OCI-M2 (cell line): ENCODE measurements around the gene ATP9B.

ENCODE experiments used
- DNase-seq: peaks from one replicate; lab custom pipeline; 2025; ENCODE audit not compliant: unreplicated experiment; lab: John Stamatoyannopoulos, UW

Gene ATP9B

DNA sequence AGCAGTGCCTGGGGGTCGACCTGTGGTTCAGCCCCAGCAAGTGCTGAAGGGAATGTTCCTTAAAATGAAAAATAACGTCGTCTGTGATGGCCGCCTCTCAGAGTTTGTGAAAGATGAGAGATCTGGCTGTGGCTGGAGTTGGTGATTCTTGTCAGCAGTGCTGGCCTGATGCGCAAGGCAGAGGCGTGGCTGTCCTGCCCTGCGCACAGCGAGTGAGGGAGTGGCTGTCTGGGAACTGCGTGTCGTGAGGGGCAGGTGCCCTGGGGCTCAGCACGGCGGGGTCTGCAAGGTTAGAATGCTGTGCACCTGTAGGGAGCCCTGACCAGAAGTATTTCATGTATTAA lies 335.3 kb downstream of the ATP9B start:
- no peak for DNase-seq

DNA sequence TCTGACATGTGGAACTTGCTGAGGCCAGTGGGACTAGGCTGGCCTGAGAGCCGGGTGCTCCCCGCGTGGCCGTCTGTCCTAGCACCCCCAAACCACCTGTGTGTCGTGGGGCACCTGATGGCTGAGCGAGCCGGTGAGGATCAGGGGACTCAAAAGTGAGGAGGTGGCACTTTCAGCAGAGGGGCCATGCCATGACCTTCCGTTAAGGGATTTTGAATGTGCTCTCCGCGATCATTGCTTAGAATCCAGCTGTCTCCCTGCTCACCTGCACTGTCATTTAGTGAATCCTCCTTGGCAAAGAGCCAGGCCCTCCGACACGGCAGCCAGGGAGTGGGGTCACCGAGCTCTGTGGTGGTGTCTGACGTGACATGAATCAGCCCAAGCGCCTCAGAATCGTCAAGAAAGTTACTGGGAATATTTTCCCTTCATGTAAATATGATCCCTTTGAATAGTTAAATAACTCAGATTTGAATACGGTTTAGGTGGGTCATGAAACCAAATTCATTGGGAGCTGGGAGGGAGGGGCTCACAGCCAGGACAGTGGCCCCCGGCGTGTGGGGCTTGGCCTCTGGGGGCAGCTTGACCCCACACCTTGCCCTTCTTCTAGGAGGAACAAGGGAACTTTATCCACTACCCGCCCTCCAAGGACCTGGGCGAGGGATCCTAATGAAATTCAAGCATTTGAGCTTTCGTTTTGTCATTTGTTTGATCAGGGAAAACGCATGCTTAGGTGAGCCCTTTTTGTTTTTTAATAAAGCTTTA lies 336.0 kb downstream of the ATP9B start:
- DNase-seq, result no peak

DNA sequence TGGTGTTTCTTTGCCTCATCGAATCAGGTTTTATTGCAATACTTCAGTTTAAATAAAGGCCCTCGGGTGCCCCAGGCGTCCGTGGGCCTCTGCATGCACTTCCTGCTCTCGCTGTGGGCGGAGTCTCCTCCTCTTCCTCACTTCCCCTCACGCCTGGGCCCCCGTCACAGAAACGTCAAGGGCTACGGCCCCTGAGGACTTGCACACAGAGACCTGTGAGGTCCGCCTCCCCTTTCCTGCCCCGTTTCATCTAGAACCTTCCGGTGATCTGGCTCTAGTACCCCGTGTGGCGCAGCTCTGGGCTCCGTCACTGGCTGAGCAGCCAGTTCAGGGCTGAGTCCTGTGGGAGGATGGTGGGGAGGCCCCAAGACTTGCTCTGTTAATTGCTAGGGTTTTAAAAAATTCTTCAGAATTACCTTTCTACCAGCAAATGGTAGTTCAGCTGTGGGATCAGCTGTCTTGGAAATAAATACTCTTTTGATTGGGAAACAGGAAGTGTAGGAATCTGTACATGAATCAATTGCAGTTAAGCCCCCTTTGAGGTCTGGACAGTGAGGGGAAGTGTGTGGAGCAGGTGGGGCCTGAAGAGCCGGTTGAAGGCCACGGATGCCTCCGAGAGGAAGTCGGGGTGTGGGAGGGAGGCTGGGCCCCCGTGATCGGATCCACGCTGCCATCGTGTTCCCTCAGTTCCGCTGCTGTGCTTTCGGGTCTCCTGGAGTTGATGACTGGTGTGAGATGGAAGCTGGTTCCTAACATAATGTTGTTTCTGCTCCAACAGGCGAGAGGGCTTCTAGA lies 336.8 kb downstream of the ATP9B start:
- DNase-seq, result no peak

DNA sequence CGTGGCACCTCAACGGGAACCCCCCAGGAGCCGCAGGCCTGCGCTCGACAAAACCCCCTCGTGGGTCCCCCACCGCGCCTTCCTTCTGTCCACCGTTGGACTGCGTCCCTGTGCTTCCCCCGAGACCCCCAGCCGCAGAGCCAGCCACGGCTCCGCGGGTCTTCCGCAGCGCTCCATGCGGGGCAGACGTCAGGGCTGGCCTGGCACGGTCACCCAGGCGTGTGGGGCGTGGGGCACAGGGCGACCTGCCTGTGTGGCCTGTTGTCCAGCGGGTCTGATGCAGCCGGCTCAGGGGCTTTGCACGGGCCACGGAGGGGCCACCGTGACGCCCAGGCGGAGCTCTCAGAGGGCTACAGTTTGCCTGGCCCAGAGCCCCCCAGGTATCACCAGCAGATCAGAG lies 337.5 kb downstream of the ATP9B start:
- no peak for DNase-seq

DNA sequence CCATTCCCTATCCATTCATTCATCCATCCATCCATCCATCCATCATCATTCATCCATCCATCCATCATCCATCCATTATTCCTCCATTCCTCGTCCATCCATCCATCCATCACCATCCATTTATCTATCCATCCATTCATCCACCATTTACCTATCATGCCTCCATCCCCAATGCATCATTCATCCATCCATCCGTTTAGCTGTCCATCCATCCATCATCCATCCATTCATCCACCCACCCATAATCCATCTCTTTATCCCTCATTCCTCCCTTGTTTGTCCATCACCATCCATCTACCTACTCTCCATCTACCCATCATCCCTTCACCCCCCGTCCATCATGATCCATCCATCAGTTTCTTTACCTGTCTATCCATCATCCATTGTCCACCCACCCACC lies 340.1 kb downstream of the ATP9B start:
- DNase-seq, result no peak

DNA sequence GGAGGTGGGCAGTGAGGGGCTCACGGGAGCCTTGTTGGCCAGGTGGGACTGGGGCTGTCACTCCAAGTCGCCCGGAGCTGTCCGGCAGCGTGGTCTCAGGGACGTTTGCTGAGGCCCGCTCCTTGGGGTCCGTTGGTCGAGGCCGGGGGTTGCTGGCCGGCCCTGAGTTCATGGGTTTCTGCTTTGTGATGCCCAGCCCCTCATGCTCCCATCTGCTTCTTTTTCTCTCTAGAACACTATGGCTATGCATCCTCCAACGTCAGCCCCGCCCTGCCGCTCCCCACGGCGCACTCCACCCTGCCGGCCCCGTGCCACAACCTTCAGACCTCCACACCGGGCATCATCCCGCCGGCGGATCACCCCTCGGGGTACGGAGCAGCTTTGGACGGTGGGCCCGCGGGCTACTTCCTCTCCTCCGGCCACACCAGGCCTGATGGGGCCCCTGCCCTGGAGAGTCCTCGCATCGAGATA lies 341.0 kb downstream of the ATP9B start:
- no peak for DNase-seq

DNA sequence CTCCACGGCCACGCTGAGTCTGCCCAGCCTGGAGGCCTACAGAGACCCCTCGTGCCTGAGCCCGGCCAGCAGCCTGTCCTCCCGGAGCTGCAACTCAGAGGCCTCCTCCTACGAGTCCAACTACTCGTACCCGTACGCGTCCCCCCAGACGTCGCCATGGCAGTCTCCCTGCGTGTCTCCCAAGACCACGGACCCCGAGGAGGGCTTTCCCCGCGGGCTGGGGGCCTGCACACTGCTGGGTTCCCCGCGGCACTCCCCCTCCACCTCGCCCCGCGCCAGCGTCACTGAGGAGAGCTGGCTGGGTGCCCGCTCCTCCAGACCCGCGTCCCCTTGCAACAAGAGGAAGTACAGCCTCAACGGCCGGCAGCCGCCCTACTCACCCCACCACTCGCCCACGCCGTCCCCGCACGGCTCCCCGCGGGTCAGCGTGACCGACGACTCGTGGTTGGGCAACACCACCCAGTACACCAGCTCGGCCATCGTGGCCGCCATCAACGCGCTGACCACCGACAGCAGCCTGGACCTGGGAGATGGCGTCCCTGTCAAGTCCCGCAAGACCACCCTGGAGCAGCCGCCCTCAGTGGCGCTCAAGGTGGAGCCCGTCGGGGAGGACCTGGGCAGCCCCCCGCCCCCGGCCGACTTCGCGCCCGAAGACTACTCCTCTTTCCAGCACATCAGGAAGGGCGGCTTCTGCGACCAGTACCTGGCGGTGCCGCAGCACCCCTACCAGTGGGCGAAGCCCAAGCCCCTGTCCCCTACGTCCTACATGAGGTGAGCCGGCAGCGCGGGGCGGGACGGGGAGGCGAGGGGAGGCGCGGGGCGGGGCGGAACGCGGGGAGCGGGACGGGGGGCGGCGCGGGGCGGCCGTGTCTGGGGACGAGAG lies 341.8 kb downstream of the ATP9B start:
- no peak for DNase-seq

DNA sequence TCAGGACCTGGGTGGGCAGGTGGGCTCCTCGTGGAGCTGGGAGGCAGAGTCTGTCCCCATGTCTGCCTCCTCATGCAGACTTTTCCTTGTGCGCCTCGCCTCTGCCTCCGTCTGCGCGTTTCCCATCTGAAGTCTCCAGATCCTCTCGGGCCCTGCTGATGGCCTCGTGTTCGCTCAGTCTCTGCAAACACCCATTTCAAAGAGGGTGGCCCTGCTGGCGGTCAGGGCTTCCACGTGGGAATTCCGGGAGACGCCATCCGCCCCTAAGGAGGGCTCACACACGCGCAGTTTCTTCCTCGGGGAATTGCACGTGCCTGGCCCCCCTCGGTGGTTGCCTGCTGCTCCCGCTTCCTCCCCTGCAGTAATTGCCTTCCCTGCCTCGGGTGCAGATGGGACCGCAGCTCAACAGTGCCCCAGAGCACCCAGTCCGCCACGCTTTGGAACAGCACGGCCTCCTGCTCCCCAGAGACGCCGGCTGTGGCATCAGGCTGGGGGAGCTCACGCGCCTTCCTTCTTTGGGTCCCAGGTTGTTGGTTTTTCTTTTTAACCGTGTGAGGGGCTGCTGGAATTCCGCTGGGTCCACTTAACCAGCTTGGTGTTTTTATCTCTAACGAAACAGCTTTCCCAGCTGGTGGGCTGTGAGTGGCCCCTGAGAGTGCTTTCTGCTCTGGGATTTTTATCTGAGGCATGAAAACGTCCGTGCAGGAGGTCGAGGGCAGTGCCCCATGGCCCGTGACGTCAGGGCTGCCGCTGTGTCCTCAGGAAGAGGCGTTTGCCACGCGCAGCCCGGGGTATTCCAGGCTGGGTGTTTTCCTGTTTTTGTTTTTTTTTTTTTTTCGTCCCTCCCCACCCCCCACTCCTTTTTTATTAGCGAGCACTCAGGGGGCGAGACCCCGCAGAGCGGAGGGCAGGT lies 342.7 kb downstream of the ATP9B start:
- no peak for DNase-seq

DNA sequence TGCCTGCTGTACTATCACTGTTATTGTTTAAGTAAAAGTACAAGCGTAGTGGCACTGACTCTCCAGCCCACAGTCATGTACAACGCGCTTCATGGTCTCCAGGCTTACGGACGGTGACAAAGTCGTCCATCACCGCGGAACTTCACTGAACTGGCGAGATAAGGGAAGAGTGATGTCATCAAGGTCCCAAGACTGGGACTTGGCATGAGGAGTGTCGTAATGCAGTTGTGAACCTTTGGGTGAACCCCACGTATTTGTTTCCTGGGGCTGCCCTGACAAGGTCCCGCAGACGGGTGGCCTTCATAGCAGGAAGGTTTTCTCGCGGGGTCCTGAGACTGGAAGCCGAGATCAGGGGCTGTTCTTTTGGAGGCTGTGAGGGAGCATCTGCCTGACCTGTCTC lies 343.8 kb downstream of the ATP9B start:
- DNase-seq, result no peak

DNA sequence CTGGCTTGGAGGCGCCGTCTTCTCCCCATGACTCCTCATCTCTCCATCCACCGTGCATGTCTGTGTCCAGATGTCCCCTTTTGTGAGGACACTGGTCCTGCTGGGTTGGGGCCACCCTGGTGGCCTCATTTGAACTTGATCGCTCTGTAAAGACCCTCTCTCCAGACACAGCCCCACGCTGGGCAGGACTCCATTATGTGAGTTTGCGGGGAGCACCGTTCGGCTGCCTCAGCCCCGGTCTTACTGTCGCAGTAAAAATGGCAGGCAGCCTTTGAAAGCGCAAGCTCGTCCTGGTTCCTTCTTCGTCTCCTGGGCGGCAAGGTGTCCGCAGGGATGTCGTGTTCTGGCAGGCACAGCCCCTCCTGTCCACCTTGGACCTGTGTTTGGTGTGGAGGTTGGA lies 344.2 kb downstream of the ATP9B start:
- DNase-seq, result no peak

DNA sequence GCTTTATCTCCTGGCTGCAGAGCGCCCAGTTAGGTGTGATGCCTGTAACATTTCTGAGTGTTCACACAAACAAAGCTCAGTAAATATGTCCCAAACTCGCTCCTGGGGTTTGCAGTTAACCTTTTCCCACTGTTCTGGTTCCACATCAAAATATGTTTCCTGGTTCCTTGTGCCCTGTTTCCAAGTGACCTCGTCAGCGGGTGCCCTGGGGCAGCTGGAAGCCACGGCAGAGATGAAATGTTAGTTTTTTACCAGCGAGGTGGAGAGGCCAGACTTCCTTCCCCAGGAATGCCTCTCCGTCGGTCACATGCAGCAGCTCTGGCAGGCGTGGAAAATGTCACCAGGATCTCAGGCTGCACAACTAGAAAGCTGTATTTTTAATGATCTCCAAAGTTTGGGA lies 344.7 kb downstream of the ATP9B start:
- no peak for DNase-seq

DNA sequence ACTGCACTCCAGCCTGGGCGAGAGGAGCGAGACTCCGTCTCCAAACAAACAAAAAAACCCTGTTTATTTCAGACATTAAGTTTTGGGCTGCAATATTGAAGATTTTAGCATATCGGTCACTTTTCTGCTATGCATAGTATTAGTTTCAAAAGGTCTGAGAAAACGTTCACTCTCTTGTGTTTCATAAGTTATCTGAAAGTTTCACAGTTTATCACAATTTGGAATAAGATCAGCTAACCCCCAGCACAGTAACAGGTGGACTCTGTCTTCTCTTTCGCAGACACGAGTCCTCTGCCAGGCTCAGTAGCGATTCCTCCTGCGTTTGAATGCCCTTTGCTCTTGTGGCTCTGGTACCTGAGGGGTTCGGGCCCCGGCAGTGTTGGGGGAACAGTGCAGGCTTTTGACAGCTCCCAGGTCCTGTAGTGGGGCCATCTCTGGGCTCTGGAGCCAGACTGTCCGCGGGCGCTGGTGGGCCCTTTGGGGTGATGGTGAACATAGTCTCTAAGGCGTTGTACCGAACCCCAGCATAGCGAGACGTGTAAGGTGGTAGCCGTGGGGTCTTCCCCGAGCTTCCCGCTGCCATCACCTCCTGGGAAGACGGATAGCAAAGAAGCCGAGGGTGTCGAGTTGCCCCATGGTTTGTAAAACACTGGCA lies 347.0 kb downstream of the ATP9B start:
- DNase-seq, result no peak

DNA sequence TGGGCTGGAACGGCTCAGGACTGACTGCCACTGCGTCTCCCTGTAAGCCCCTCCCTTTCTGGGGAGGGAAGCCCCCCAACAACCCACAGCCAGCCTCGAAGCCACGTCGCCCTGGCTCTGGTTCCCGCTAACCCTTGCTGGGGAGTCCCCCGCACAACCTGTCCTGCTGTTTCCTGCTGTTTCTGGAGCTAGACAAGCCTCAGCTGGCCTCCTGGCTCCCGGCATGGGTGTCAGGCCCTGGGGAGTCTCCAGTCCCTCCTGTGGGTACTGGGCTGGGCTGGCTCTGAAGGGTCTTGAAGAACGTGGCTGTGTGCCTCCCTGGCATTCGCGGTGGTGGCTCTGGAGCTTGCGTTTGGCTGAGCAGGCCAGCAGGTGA lies 347.5 kb downstream of the ATP9B start:
- DNase-seq, result no peak

DNA sequence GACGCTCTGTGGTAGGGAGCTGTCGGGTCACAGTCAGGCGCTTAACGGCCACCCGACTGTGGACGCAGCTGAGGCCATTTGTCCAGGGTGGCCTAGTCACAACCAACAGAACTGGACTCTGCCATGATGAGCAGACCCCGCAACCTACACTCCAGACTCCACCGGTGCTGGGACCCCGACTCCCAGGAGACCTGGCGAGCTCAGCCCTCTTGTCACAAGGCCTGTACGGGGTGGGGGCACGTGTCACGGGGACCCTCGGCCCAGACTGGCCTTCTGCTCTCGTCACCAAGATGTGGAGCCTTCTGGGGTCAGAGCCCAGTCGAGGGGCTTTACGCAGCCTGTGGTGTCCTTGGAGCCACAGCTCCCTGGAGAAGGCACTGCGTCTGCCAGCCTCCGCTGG lies 349.0 kb downstream of the ATP9B start:
- no peak for DNase-seq

DNA sequence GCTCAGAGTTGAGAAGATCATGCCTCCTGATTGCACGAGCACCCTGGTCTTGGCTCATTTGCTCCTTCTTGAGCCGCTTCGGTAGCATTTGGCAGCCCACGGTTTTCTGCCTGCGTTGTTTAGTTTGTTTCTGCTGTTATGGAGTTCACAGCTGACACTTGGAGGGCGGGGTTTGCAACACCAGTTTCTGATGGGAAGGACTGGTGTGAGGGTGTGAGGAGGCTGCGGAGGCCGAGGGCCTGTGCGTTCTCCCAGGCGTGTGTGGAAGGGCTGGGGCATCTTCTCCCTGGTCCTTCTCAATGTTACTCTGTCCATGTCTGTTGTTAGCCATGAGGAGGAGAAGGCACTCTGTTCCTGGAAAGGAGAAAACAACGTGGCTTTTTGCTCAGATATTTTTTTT lies 349.4 kb downstream of the ATP9B start:
- no peak for DNase-seq

DNA sequence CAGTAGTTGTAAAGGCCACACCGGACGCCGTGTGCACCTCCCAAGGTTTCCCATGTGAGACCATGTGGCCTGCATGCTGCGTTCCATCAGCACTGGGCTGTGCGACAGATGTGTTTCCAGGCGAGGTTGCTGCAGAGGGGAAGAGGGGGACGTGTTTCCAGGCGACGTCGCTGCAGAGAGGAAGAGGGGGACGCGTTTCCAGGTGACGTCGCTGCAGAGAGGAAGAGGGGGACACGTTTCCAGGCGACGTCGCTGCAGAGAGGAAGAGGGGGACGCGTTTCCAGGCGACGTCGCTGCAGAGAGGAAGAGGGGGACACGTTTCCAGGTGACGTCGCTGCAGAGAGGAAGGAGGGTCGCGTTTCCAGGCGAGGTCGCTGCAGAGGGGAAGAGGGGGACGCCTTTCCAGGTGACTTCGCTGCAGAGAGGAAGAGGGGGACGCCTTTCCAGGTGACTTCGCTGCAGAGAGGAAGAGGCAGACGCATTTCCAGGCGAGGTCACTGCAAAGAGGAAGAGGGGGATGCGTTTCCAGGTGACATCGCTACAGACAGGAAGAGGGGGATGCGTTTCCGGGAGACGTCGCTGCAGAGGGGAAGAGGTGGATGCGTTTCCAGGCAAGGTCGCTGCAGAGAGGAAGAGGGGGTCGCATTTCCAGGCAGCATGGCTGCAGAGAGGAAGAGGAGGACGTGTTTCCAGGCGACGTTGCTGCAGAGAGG lies 351.0 kb downstream of the ATP9B start:
- no peak for DNase-seq

DNA sequence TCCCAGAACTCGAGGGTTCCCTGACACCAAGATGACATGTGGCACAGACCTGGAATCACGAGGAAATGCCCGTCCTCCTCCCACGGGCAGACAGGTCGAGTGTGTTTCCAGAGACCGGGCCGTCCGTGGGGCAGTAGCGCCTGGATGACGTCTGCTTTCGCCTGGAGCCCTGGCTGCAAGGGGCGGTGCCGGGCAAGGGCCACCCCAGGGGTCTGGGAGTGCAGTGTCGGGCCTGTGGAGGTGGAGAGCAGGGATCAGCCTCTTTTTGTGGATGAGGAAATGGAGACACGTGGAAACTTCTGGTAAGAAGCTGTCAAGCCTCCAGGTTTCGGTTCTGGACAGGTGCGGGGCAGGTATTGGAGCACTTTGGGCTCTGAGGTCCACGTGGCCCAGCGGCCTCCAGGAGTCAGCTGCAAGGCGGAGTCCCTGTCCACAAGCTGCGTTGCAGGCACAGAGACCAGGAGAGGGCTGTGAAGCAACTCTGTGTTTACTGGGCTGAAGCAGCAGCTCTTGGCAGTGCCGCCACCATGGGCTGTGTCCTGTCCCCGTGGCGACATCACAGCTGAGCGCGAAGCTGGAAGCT lies 352.2 kb downstream of the ATP9B start:
- DNase-seq, result no peak

DNA sequence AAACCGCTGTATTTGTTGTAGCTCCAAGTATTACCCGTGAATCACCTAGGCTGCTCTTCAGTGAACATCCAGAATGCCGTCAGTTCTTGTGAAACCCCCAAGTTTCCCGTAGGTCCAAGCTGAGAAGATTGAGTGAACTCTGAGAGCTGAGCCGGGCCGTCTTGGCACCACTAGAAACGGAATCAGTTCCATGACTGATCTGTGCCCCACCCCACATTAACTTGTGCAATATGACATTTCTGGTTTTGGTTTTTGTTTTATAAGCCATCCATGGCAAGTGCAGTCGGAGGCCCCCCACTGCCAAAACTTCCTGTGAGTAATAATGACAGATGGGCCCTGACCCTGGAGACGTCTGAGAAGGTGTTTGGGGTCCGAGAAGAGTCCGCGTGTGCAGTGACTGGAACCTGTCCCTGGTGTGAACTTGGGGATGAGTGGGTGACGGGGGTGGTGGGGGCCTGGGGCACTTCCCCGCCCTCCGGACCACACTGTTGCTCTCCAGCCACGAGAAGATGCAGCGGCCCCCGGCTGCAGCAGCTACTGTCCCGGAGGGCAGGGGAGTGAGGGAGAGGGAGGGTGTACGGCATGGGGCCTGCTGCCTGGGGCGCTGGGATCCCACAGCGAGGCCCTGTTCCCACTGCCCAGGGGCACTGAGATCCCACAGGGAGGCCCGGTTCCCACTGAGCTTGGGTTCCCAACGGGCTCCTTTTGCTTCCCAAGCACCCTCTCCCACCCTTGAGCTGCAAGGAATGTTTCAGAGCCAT lies 353.0 kb downstream of the ATP9B start:
- no peak for DNase-seq
